ENCODE results near the gene FCRL5. TPM values are rescaled to one million over a fixed set of nuclear protein-coding genes. Genes with fewer than 3 reads are reported as not detected.

The FCRL5 gene
- total and polyA plus RNA-seq, 10 of the 15 experiments (the other 5 are each of a cell fraction or from before 2014, with no cell fraction given) = 1.1 to 136 (median 7.0) TPM

DNA sequence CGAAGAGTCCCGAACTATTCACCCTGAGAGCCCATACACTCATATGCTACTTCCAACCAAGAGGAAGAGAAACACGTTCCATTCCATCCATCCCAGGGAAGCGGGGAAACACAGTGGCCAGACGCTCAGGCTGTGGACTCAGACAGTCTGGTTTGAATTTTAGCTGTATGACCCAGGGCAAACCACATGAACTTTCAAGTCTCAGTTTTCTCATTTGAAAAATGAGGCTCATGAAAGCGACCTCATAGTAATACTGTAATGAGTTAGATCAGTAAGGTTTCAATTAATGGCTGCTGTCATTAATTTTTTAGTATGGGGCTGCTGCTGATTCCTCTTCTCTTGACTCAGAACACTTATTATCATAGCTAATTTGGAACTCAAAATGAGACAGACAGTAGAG, 44.1 kb upstream of the FCRL5 start:
- H2AFZ ChIP-seq (ENCODE audit: control insufficient read depth, low read depth, low read length) = no peak overlapping the region
- no peaks in the 10 kb centered on the region for H3K79me2 ChIP-seq (ENCODE audit: control insufficient read depth, insufficient read depth, low read length)
- H3K9ac ChIP-seq (ENCODE audit: control insufficient read depth, insufficient read depth, low read length) = no peak overlapping the region
- no peaks in the 10 kb centered on the region for H4K20me1 ChIP-seq (ENCODE audit: control insufficient read depth, insufficient read depth)
- CTCF ChIA-PET = interaction anchor here (0.6 to 5.7 kb wide), 16 partner anchors 8 to 399 kb away, joined by 3 to 51 read pairs (median 4); no protein-coding TSS in a partner anchor
- ATAC-seq (peak; percentile 85), FAIRE-seq (peak; percentile 75), DNase-seq (ENCODE audit: low read depth, low spot score) (no peak)
- H3K27ac ChIP-seq (ENCODE audit: control insufficient read depth, insufficient read depth) = no peak overlapping the region
- intact Hi-C loops (cut with micrococcal nuclease; ENCODE audit: unreplicated experiment) (no loop called here), in situ Hi-C loops (cut with MboI) (no loop called here)
- H3K9me3 ChIP-seq (replicated peaks; ENCODE audit: control insufficient read depth, insufficient read depth, low read length) = no peaks in the 10 kb centered on the region
- 0% methylated on average over 6 of the region's 6 CpGs for WGBS (ENCODE audit: insufficient coverage, insufficient replicate concordance, low lambda C conversion rate, missing lambda C conversion rate)
- peaks cover 35% of the 10 kb centered on the region for H3K4me1 ChIP-seq (ENCODE audit: control insufficient read depth, insufficient read depth, low read length)
- RAD21 ChIA-PET (ENCODE audit: unreplicated experiment) = interaction anchor here (1.2 to 4.1 kb wide), 6 partner anchors 16 to 104 kb away, joined by 3 to 31 read pairs (median 6); partner anchors contain the start of gene FCRL3
- peak overlapping the region; percentile 13; the same call in 1 of the 2 replicates for H3K4me3 ChIP-seq
- peak overlapping the region; percentile 64 for H3K4me2 ChIP-seq (ENCODE audit: control insufficient read depth, insufficient read depth)
- no peaks in the 10 kb centered on the region for H3K36me3 ChIP-seq (ENCODE audit: control insufficient read depth in 2 of 2, insufficient read depth in 2 of 2, low read length in 1 of 2)
- POLR2A ChIA-PET = interaction anchor here (1.7 kb wide), 1 partner anchor 13 kb away, joined by 3 read pairs; no protein-coding TSS in a partner anchor
- SMC1A ChIA-PET (ENCODE audit: uncharacterized antibody, unreplicated experiment) = interaction anchor here (0.8 to 3.3 kb wide), 9 partner anchors 11 to 197 kb away, joined by 3 to 34 read pairs (median 5); no protein-coding TSS in a partner anchor
- H3K27me3 ChIP-seq (replicated peaks in 1 of 2; ENCODE audit: control insufficient read depth in 2 of 2, insufficient read depth in 2 of 2, low read length in 1 of 2) = no peaks in the 10 kb centered on the region
- BruUV-seq (replicated peaks) = no TSS peak
- peak; percentile 46 for TF ChIP-seq CREM (IDR thresholded peaks at IDR 0.05; ENCODE audit: low read depth)
- peak in 1 of 2 experiments; percentile 38; a peak in 1 of 4 replicates for TF ChIP-seq BHLHE40 (IDR thresholded peaks at IDR 0.05; ENCODE audit: borderline replicate concordance in 1 of 2, low read depth in 2 of 2, low read length in 1 of 2)
- TF ChIP-seq HDAC6 (IDR thresholded peaks at IDR 0.05; ENCODE audit: unreplicated experiment) = no peak
- TF ChIP-seq, protein P1, sequence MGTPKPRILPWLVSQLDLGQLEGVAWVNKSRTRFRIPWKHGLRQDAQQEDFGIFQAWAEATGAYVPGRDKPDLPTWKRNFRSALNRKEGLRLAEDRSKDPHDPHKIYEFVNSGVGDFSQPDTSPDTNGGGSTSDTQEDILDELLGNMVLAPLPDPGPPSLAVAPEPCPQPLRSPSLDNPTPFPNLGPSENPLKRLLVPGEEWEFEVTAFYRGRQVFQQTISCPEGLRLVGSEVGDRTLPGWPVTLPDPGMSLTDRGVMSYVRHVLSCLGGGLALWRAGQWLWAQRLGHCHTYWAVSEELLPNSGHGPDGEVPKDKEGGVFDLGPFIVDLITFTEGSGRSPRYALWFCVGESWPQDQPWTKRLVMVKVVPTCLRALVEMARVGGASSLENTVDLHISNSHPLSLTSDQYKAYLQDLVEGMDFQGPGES (IDR thresholded peaks at IDR 0.05) = no peak
- TF ChIP-seq CHD4 (IDR thresholded peaks at IDR 0.05) = no peak
- peak; percentile 67 for TF ChIP-seq ATF7 (IDR thresholded peaks at IDR 0.05; ENCODE audit: low read depth)
- peak; percentile 29; the same call in 1 of the 2 replicates for TF ChIP-seq CHD2 (IDR thresholded peaks at IDR 0.05; ENCODE audit: borderline replicate concordance, low read depth, low read length)
- TF ChIP-seq BACH1 (IDR thresholded peaks at IDR 0.05; ENCODE audit: borderline replicate concordance) = no peak
- no peak for TF ChIP-seq ZSCAN29 (IDR thresholded peaks at IDR 0.05)
- TF ChIP-seq IKZF2 (IDR thresholded peaks at IDR 0.05) = peak; percentile 58 to 63; a peak in 3 of 4 replicates
- TF ChIP-seq ESRRA (IDR thresholded peaks at IDR 0.05; ENCODE audit: low read length) = no peak
- TF ChIP-seq MTA3 (IDR thresholded peaks at IDR 0.05; ENCODE audit: borderline replicate concordance, low read length) = peak; percentile 58; the same call in 1 of the 2 replicates
- TF ChIP-seq POLR2AphosphoS5 (IDR thresholded peaks at IDR 0.05; ENCODE audit: low read length) = no peak
- no peak for TF ChIP-seq PAX8 (IDR thresholded peaks at IDR 0.05)
- TF ChIP-seq TCF12 (IDR thresholded peaks at IDR 0.05; ENCODE audit: low read depth, low read length) = peak; percentile 52; the same call in 1 of the 2 replicates
- peak; percentile 70; the same call in 1 of the 3 replicates for TF ChIP-seq POU2F2 (IDR thresholded peaks at IDR 0.05; ENCODE audit: borderline replicate concordance, low read depth, low read length)
- TF ChIP-seq SRF (IDR thresholded peaks at IDR 0.05; ENCODE audit: low read depth in 2 of 2, low read length in 2 of 2) = no peak
- no peak for TF ChIP-seq CHD1 (IDR thresholded peaks at IDR 0.05; ENCODE audit: low read depth, low read length)
- TF ChIP-seq MYC (IDR thresholded peaks at IDR 0.05; ENCODE audit: insufficient read depth, insufficient read length, insufficient replicate concordance, low read length, severe bottlenecking) = no peak
- TF ChIP-seq, protein P2, sequence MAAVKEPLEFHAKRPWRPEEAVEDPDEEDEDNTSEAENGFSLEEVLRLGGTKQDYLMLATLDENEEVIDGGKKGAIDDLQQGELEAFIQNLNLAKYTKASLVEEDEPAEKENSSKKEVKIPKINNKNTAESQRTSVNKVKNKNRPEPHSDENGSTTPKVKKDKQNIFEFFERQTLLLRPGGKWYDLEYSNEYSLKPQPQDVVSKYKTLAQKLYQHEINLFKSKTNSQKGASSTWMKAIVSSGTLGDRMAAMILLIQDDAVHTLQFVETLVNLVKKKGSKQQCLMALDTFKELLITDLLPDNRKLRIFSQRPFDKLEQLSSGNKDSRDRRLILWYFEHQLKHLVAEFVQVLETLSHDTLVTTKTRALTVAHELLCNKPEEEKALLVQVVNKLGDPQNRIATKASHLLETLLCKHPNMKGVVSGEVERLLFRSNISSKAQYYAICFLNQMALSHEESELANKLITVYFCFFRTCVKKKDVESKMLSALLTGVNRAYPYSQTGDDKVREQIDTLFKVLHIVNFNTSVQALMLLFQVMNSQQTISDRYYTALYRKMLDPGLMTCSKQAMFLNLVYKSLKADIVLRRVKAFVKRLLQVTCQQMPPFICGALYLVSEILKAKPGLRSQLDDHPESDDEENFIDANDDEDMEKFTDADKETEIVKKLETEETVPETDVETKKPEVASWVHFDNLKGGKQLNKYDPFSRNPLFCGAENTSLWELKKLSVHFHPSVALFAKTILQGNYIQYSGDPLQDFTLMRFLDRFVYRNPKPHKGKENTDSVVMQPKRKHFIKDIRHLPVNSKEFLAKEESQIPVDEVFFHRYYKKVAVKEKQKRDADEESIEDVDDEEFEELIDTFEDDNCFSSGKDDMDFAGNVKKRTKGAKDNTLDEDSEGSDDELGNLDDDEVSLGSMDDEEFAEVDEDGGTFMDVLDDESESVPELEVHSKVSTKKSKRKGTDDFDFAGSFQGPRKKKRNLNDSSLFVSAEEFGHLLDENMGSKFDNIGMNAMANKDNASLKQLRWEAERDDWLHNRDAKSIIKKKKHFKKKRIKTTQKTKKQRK (IDR thresholded peaks at IDR 0.05; ENCODE audit: low read depth, low read length) = no peak
- no peak for TF ChIP-seq NR2C2 (IDR thresholded peaks at IDR 0.05; ENCODE audit: borderline replicate concordance, control insufficient read depth, insufficient read length, low read depth)

Data from GM12878 (cell line).